ACHN (cell line): ENCODE results near the gene CRISPLD2.
"Not testable (repeated sequence)": the region's sequence is repeated elsewhere in the genome, so short reads cannot be mapped to it uniquely, and the experiment has no call there.

ENCODE experiments used
- DNase-seq: peaks from one replicate; pipeline ENCODE4 v3.0.0-alpha.2; 2015
- in situ Hi-C: cut with HindIII; loops from 2 replicates; pipeline ENCODE4 v1.10.0; 2017; ENCODE audit warnings: low sequenced_read_pairs, low pct_ligation_motif_present, low pct_unique_long_range_greater_than_20kb

The CRISPLD2 gene

GRCh38 chr16:84849751-84850150 is 30.0 kb downstream of the CRISPLD2 start:
- in situ Hi-C loops, result no loop called here
- DNase-seq, result no peak

- DNase-seq, result no peak
- in situ Hi-C loops, result no loop called here
Observed at GRCh38 chr16:84850714-84851113, 30.9 kb downstream of the CRISPLD2 start.

- DNase-seq, result peak; percentile 100
- in situ Hi-C loops, result no loop called here
Observed at GRCh38 chr16:84851192-84852127, 31.7 kb downstream of the CRISPLD2 start.

GRCh38 chr16:84853534-84853933 is 33.7 kb downstream of the CRISPLD2 start:
- in situ Hi-C loops, result no loop called here
- no peak for DNase-seq

- in situ Hi-C loops, result no loop called here
- DNase-seq, result no peak
Observed at GRCh38 chr16:84854759-84855158, 35.0 kb downstream of the CRISPLD2 start.

GRCh38 chr16:84855435-84856202 is 35.8 kb downstream of the CRISPLD2 start:
- DNase-seq, result not testable (repeated sequence)

GRCh38 chr16:84856203-84856581 is 36.4 kb downstream of the CRISPLD2 start:
- in situ Hi-C loops, DNase-seq: not testable (repeated sequence)

More at GRCh38 chr16:84855435-84856202, 35.8 kb downstream of the CRISPLD2 start:
- in situ Hi-C loops, result not testable (repeated sequence)

GRCh38 chr16:84856811-84857210 is 37.0 kb downstream of the CRISPLD2 start:
- in situ Hi-C loops, DNase-seq: not testable (repeated sequence)

- in situ Hi-C loops, result no loop called here
- DNase-seq, result no peak
Observed at GRCh38 chr16:84859681-84860080, 39.9 kb downstream of the CRISPLD2 start.

GRCh38 chr16:84860383-84860782 is 40.6 kb downstream of the CRISPLD2 start:
- in situ Hi-C loops, result no loop called here

GRCh38 chr16:84861671-84862070 is 41.9 kb downstream of the CRISPLD2 start:
- DNase-seq, result no peak
- in situ Hi-C loops, result no loop called here

More at GRCh38 chr16:84860383-84860782, 40.6 kb downstream of the CRISPLD2 start:
- DNase-seq, result no peak

GRCh38 chr16:84862804-84863480 is 43.2 kb downstream of the CRISPLD2 start:
- DNase-seq, result no peak
- in situ Hi-C loops, result no loop called here

GRCh38 chr16:84863481-84863814 is 43.7 kb downstream of the CRISPLD2 start:
- DNase-seq, result no peak
- in situ Hi-C loops, result no loop called here

- DNase-seq, result no peak
- in situ Hi-C loops, result no loop called here
Observed at GRCh38 chr16:84864326-84864955, 44.7 kb downstream of the CRISPLD2 start.

GRCh38 chr16:84867696-84868095 is 47.9 kb downstream of the CRISPLD2 start:
- in situ Hi-C loops, result no loop called here
- DNase-seq, result no peak

- in situ Hi-C loops, result no loop called here
- DNase-seq, result no peak
Observed at GRCh38 chr16:84868328-84868727, 48.5 kb downstream of the CRISPLD2 start.

GRCh38 chr16:84868829-84869472 is 49.2 kb downstream of the CRISPLD2 start:
- in situ Hi-C loops, result no loop called here
- no peak for DNase-seq

GRCh38 chr16:84869473-84869845 is 49.7 kb downstream of the CRISPLD2 start:
- DNase-seq, result no peak
- in situ Hi-C loops, result no loop called here
